ENCODE measurements around the gene TTBK2. TPM values are rescaled to one million over a fixed set of nuclear protein-coding genes. Genes with fewer than 3 reads are reported as not detected.

TTBK2 gene
- total and polyA plus RNA-seq, 4 donors: 1.0 to 6.4 (median 4.3) TPM

DNA sequence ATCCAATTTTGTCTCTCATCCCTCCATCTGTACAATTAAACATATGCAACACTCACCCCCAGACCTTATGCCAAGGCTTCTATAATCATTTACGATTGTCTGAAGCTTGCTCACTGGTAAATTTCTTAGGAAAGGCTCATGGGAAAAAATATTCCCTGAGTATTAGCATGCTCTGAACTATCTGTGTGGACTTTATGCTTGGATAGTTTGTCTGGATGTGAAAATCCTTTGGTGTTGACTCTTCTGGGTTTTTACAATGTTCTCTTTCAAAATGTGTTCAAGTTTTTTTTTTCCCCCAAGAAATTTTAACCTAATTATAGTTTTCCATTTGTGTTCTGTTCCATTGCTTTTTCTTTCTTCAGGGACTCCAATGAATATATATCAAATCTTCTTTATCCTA lies 19.9 kb upstream of the TTBK2 start:
- Histone ChIP-seq H3K9me3 (ENCODE audit: control insufficient read depth in 4 of 4, low read length in 3 of 4) (no peaks in the 10 kb centered on the region), H3K27me3 (ENCODE audit: control insufficient read depth in 4 of 4, insufficient read depth in 4 of 4, low read length in 3 of 4) (no peaks in the 10 kb centered on the region), H3K4me3 (ENCODE audit: low read depth in 1 of 3, low read length in 3 of 3) (no peak overlapping the region), H3K36me3 (ENCODE audit: control insufficient read depth in 4 of 4, insufficient read depth in 3 of 4, low read depth in 1 of 4, low read length in 3 of 4) (peaks cover 0 to 15% (median 13%) of the 10 kb centered on the region in 4 donors), H3K9ac (ENCODE audit: low read depth in 1 of 2, low read length in 2 of 2) (no peak overlapping the region), H3K4me1 (ENCODE audit: control insufficient read depth in 4 of 4, insufficient read depth in 4 of 4, low read length in 3 of 4) (no peaks in the 10 kb centered on the region), H3K27ac (ENCODE audit: low read depth in 1 of 2, low read length in 2 of 2) (no peak overlapping the region)
- WGBS: 93% methylated on average over 1 of the region's 1 CpG
- TF ChIP-seq SP1 (IDR thresholded peaks at IDR 0.05) (no peak), HNF4G (IDR thresholded peaks at IDR 0.05) (no peak), JUND (IDR thresholded peaks at IDR 0.05) (no peak), REST (IDR thresholded peaks at IDR 0.05) (no peak), FOXA2 (IDR thresholded peaks at IDR 0.05) (no peak), YY1 (IDR thresholded peaks at IDR 0.05) (no peak), NR2F2 (IDR thresholded peaks at IDR 0.05) (no peak), EGR1 (IDR thresholded peaks at IDR 0.05; ENCODE audit: low read depth in 2 of 2) (no peak), FOXA1 (IDR thresholded peaks at IDR 0.05) (no peak), HNF4A (conservative IDR thresholded peaks at IDR 0.05) (no peak), RAD21 (IDR thresholded peaks at IDR 0.05) (no peak)
- TF ChIP-seq, protein P1, sequence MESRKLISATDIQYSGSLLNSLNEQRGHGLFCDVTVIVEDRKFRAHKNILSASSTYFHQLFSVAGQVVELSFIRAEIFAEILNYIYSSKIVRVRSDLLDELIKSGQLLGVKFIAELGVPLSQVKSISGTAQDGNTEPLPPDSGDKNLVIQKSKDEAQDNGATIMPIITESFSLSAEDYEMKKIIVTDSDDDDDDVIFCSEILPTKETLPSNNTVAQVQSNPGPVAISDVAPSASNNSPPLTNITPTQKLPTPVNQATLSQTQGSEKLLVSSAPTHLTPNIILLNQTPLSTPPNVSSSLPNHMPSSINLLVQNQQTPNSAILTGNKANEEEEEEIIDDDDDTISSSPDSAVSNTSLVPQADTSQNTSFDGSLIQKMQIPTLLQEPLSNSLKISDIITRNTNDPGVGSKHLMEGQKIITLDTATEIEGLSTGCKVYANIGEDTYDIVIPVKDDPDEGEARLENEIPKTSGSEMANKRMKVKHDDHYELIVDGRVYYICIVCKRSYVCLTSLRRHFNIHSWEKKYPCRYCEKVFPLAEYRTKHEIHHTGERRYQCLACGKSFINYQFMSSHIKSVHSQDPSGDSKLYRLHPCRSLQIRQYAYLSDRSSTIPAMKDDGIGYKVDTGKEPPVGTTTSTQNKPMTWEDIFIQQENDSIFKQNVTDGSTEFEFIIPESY (IDR thresholded peaks at IDR 0.05): no peak
- TF ChIP-seq, protein P2, sequence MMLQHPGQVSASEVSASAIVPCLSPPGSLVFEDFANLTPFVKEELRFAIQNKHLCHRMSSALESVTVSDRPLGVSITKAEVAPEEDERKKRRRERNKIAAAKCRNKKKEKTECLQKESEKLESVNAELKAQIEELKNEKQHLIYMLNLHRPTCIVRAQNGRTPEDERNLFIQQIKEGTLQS (IDR thresholded peaks at IDR 0.05): no peak
- TF ChIP-seq, protein P3, sequence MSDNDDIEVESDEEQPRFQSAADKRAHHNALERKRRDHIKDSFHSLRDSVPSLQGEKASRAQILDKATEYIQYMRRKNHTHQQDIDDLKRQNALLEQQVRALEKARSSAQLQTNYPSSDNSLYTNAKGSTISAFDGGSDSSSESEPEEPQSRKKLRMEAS (IDR thresholded peaks at IDR 0.05): no peak
- no peak for DNase-seq (ENCODE audit: low spot score)

- DNase-seq (ENCODE audit: low spot score): no peak
- Histone ChIP-seq H3K27me3 (ENCODE audit: control insufficient read depth in 4 of 4, insufficient read depth in 4 of 4, low read length in 3 of 4) (no peaks in the 10 kb centered on the region), H3K4me3 (ENCODE audit: low read depth in 1 of 3, low read length in 3 of 3) (no peak overlapping the region), H3K9me3 (ENCODE audit: control insufficient read depth in 4 of 4, low read length in 3 of 4) (no peaks in the 10 kb centered on the region), H3K27ac (ENCODE audit: low read depth in 1 of 2, low read length in 2 of 2) (no peak overlapping the region), H3K4me1 (ENCODE audit: control insufficient read depth in 4 of 4, insufficient read depth in 4 of 4, low read length in 3 of 4) (no peaks in the 10 kb centered on the region), H3K9ac (ENCODE audit: low read depth in 1 of 2, low read length in 2 of 2) (no peak overlapping the region), H3K36me3 (ENCODE audit: control insufficient read depth in 4 of 4, insufficient read depth in 3 of 4, low read depth in 1 of 4, low read length in 3 of 4) (peaks cover 0 to 10% (median 7%) of the 10 kb centered on the region in 4 donors)
- TF ChIP-seq, protein P2 (IDR thresholded peaks at IDR 0.05): no peak
- TF ChIP-seq YY1 (IDR thresholded peaks at IDR 0.05) (no peak), EGR1 (IDR thresholded peaks at IDR 0.05; ENCODE audit: low read depth in 2 of 2) (no peak), RXRA (IDR thresholded peaks at IDR 0.05) (no peak), JUND (IDR thresholded peaks at IDR 0.05) (no peak), SP1 (IDR thresholded peaks at IDR 0.05) (no peak), RAD21 (IDR thresholded peaks at IDR 0.05) (no peak), GABPA (IDR thresholded peaks at IDR 0.05 in 1 of 2, conservative IDR thresholded peaks at IDR 0.05 in 1 of 2) (no peak), FOXA1 (IDR thresholded peaks at IDR 0.05) (no peak), NR2F2 (IDR thresholded peaks at IDR 0.05) (no peak), REST (IDR thresholded peaks at IDR 0.05) (no peak), HNF4G (IDR thresholded peaks at IDR 0.05) (no peak), HNF4A (conservative IDR thresholded peaks at IDR 0.05) (no peak)
- TF ChIP-seq, protein P4, sequence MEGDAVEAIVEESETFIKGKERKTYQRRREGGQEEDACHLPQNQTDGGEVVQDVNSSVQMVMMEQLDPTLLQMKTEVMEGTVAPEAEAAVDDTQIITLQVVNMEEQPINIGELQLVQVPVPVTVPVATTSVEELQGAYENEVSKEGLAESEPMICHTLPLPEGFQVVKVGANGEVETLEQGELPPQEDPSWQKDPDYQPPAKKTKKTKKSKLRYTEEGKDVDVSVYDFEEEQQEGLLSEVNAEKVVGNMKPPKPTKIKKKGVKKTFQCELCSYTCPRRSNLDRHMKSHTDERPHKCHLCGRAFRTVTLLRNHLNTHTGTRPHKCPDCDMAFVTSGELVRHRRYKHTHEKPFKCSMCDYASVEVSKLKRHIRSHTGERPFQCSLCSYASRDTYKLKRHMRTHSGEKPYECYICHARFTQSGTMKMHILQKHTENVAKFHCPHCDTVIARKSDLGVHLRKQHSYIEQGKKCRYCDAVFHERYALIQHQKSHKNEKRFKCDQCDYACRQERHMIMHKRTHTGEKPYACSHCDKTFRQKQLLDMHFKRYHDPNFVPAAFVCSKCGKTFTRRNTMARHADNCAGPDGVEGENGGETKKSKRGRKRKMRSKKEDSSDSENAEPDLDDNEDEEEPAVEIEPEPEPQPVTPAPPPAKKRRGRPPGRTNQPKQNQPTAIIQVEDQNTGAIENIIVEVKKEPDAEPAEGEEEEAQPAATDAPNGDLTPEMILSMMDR (IDR thresholded peaks at IDR 0.05; ENCODE audit: low read depth, low read length, missing input control): no peak
- TF ChIP-seq, protein P1 (IDR thresholded peaks at IDR 0.05): no peak
- 95% methylated on average over 8 of the region's 8 CpGs for WGBS
Measured at GRCh38 chr15:42939841-42940240, 19.3 kb upstream of the TTBK2 start.

Measured in liver (tissue), 9 donors.